ENCODE results near the gene C3orf52. TPM values are rescaled to one million over a fixed set of nuclear protein-coding genes. Genes with fewer than 3 reads are reported as not detected.

C3orf52 gene
- total and polyA plus RNA-seq, 9 donors, result 0.24 to 5.5 (median 0.48) TPM

- H3K36me3 ChIP-seq, result no peaks in the 10 kb centered on the region
- TF ChIP-seq CTCF (IDR thresholded peaks at IDR 0.05) (no peak), POLR2A (IDR thresholded peaks at IDR 0.05) (no peak), EP300 (IDR thresholded peaks at IDR 0.05) (no peak)
- no peak overlapping the region for H3K4me3 ChIP-seq
- DNase-seq, result no peak
- no peaks in the 10 kb centered on the region for H3K4me1 ChIP-seq (ENCODE audit: insufficient read depth)
- no peaks in the 10 kb centered on the region for H3K9me3 ChIP-seq
- H3K27ac ChIP-seq, result no peak overlapping the region
- H3K27me3 ChIP-seq, result no peaks in the 10 kb centered on the region
- WGBS, 3 donors, result 93 to 98% (median 97%) methylated on average over 3 of the region's 3 CpGs
- intact Hi-C loops (cut with DNase I), result no loop called here
Measured at GRCh38 chr3:112132088-112132487, 45.9 kb downstream of the C3orf52 start.

GRCh38 chr3:112132554-112132953, 46.4 kb downstream of the C3orf52 start:
- no peak overlapping the region for H3K27ac ChIP-seq
- H3K36me3 ChIP-seq, result no peaks in the 10 kb centered on the region
- no peak for DNase-seq
- intact Hi-C loops (cut with DNase I), result no loop called here
- TF ChIP-seq CTCF (IDR thresholded peaks at IDR 0.05) (no peak), POLR2A (IDR thresholded peaks at IDR 0.05) (no peak), EP300 (IDR thresholded peaks at IDR 0.05) (no peak)
- 91 to 100% (median 94%) methylated on average over 1 of the region's 1 CpG for WGBS, 3 donors
- no peak overlapping the region for H3K4me3 ChIP-seq
- no peaks in the 10 kb centered on the region for H3K4me1 ChIP-seq (ENCODE audit: insufficient read depth)
- H3K27me3 ChIP-seq, result no peaks in the 10 kb centered on the region
- H3K9me3 ChIP-seq, result no peaks in the 10 kb centered on the region

- Histone ChIP-seq H3K4me3 (no peak within 1 kb of the TSS), H3K27me3 (no peaks in the 10 kb centered on the region), H3K9me3 (no peaks in the 10 kb centered on the region), H3K4me1 (ENCODE audit: insufficient read depth) (no peaks in the 10 kb centered on the region), H3K36me3 (no peaks in the 10 kb centered on the region), H3K27ac (no peak within 1 kb of the TSS)
- no peak for DNase-seq
- TF ChIP-seq EP300 (IDR thresholded peaks at IDR 0.05) (no peak), POLR2A (IDR thresholded peaks at IDR 0.05) (no peak), CTCF (IDR thresholded peaks at IDR 0.05) (no peak)
- intact Hi-C loops (cut with DNase I), result no loop called here
- WGBS, 3 donors, result 61 to 73% (median 65%) methylated on average over 5 of the region's 5 CpGs
Measured at GRCh38 chr3:112132975-112133448, 46.8 kb downstream of the C3orf52 start, which contains the start of gene GCSAM. Gene GCSAM, minus strand, starts transcription at chr3:112133248. Its CDS starts 128 bp downstream, at chr3:112133120.

- no peaks in the 10 kb centered on the region for H3K4me1 ChIP-seq (ENCODE audit: insufficient read depth)
- 85 to 91% (median 90%) methylated on average over 5 of the region's 5 CpGs for WGBS, 3 donors
- TF ChIP-seq POLR2A (IDR thresholded peaks at IDR 0.05) (no peak), EP300 (IDR thresholded peaks at IDR 0.05) (no peak), CTCF (IDR thresholded peaks at IDR 0.05) (no peak)
Measured at GRCh38 chr3:112133626-112134334, 47.6 kb downstream of the C3orf52 start.

More at GRCh38 chr3:112133626-112134334, 47.6 kb downstream of the C3orf52 start:
- H3K36me3 ChIP-seq, result no peaks in the 10 kb centered on the region
- intact Hi-C loops (cut with DNase I), result no loop called here
- no peak overlapping the region for H3K27ac ChIP-seq
- H3K9me3 ChIP-seq, result no peaks in the 10 kb centered on the region
- H3K27me3 ChIP-seq, result no peaks in the 10 kb centered on the region
- H3K4me3 ChIP-seq, result no peak overlapping the region
- no peak for DNase-seq
